AG04449 (cell line): ENCODE measurements around the gene INTS11.

ENCODE experiments used
- CTCF ChIA-PET: fragments of 350-600 bp; formaldehyde crosslinking; extraction: SDS; loops from one replicate; lab custom pipeline; 2021; ENCODE audit warnings: antibody characterized with exemption; lab: Yijun Ruan, JAX
- POLR2A ChIA-PET: fragments of 400-600, 350-600 bp; formaldehyde crosslinking; extraction: SDS; loops from one replicate; lab custom pipeline; 2020; ENCODE audit warnings: antibody characterized with exemption, inconsistent platforms; lab: Yijun Ruan, JAX
- DNase-seq: peaks from one replicate; pipeline ENCODE4 v3.0.0-alpha.2; 2010; ENCODE audit warnings: low read depth, low spot score
- H3K4me3 ChIP-seq: 2 replicates; pipeline ENCODE4 v1.5.1; 2011; ENCODE audit warnings: low read depth, mild to moderate bottlenecking, control low read depth, low read length
- TF ChIP-seq, protein P1 (sequence below): IDR thresholded peaks from one replicate; pipeline ENCODE4 v1.5.1; 2011; ENCODE audit warnings: mild to moderate bottlenecking, moderate library complexity, low read length, control low read depth, inconsistent platforms; ENCODE audit not compliant: insufficient read depth; ENCODE audit errors: missing control alignments

The INTS11 gene

GRCh38 chr1:1309251-1310108, 15.0 kb downstream of the INTS11 start:
- TF ChIP-seq, protein P1, sequence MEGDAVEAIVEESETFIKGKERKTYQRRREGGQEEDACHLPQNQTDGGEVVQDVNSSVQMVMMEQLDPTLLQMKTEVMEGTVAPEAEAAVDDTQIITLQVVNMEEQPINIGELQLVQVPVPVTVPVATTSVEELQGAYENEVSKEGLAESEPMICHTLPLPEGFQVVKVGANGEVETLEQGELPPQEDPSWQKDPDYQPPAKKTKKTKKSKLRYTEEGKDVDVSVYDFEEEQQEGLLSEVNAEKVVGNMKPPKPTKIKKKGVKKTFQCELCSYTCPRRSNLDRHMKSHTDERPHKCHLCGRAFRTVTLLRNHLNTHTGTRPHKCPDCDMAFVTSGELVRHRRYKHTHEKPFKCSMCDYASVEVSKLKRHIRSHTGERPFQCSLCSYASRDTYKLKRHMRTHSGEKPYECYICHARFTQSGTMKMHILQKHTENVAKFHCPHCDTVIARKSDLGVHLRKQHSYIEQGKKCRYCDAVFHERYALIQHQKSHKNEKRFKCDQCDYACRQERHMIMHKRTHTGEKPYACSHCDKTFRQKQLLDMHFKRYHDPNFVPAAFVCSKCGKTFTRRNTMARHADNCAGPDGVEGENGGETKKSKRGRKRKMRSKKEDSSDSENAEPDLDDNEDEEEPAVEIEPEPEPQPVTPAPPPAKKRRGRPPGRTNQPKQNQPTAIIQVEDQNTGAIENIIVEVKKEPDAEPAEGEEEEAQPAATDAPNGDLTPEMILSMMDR, result no peak
- H3K4me3 ChIP-seq, result peak overlapping the region; percentile 69
- POLR2A ChIA-PET, result interaction anchor here (0.7 to 1.1 kb wide), 3 partner anchors 9 to 66 kb away, joined by 3 to 4 read pairs (median 3); partner anchors contain the start of gene AURKAIP1
- DNase-seq, result no peak
- CTCF ChIA-PET, result interaction anchor here (0.6 to 1.5 kb wide), 8 partner anchors 9 to 187 kb away, joined by 3 to 6 read pairs (median 3); partner anchors contain the start of gene AURKAIP1

DNA sequence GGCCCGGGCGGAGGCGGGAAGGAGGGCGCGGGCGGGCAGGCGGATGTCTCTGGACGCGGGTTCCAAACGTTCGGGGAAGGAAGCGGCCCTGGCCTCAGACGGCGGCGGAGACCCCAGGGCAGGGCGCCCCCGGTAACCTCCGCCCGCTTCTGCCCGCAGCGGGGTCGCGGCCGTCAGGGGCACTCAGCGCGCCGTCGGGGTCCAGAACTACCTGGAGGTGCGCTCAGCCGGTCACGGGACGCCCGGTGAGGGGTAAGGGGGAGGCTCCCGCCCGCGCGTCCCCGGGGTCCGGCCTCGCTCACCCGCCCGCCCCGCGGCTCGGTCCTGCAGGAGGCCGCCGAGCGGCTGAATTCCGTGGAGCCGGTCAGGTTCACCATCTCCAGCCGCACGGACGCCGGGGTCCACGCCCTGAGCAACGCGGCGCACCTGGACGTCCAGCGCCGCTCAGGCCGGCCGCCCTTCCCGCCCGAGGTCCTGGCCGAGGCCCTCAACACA, 15.7 kb downstream of the INTS11 start:
- peak overlapping the region; percentile 69 for H3K4me3 ChIP-seq
- DNase-seq, result no peak
- CTCF ChIA-PET, result interaction anchor here (0.6 to 1.5 kb wide), 5 partner anchors 10 to 187 kb away, joined by 3 to 6 read pairs (median 3); no protein-coding TSS in a partner anchor
- POLR2A ChIA-PET, result interaction anchor here (0.7 to 1.0 kb wide), 2 partner anchors 10 to 24 kb away, joined by 3 to 4 read pairs; no protein-coding TSS in a partner anchor
- TF ChIP-seq, protein P1, result no peak

- POLR2A ChIA-PET, result no interaction called here
- TF ChIP-seq, protein P1, result no peak
- peak; percentile 63 for DNase-seq
- H3K4me3 ChIP-seq, result peak within 1 kb of the TSS; percentile 69
- CTCF ChIA-PET, result no interaction called here
Observed at GRCh38 chr1:1307923-1308755, 16.3 kb downstream of the INTS11 start, which contains the start of the genes ACAP3 and PUSL1. Gene ACAP3, minus strand, starts transcription at chr1:1307930. Its CDS starts 115 bp downstream, at chr1:1307815. Gene PUSL1, plus strand, starts transcription at chr1:1308597. Its CDS starts 47 bp downstream, at chr1:1308644.

GRCh38 chr1:1307261-1307922, 17.1 kb downstream of the INTS11 start:
- CTCF ChIA-PET, result interaction anchor here (0.9 kb wide), 1 partner anchor 185 kb away, joined by 3 read pairs; no protein-coding TSS in a partner anchor
- TF ChIP-seq, protein P1, result no peak
- no peak for DNase-seq
- POLR2A ChIA-PET, result no interaction called here
- H3K4me3 ChIP-seq, result peak overlapping the region; percentile 68

DNA sequence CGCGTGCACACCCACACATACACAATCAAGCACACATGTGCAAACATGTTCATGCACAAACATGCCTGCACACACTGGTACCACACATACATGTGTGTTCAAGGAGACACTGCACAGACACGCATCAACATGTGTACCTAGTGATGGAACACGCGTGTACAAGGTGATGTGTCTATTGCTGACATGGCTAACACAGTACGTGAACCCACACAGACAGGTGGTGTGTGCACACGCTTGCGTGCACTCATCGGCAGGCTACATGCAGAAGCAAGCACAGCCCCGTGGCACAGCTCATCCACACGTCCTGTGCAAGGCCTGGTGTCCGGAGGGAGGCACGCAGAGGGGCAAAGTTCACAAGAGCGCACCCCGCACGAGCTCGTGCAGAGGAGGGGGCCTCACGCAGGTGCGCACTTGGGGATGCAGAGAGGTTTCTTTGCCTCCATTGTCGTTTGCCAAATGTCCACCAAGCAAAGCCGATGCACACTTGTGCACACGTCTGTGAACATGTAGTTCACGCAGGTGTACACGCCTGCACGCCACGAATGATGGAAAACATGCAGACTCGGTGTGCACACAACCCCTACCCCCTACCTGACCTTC, 17.7 kb downstream of the INTS11 start:
- ChIA-PET POLR2A (no interaction called here), CTCF (interaction anchor here (0.9 kb wide), 1 partner anchor 184 kb away, joined by 3 read pairs; no protein-coding TSS in a partner anchor)
- no peak for DNase-seq
- H3K4me3 ChIP-seq, result peak overlapping the region; percentile 68
- TF ChIP-seq, protein P1, result no peak
